Activated CD8-positive, alpha-beta memory T cell treated with anti-CD3 and anti-CD28 coated beads, Interleukin-2, amount 50 U/mL, for 24 hours (primary cell): ENCODE data around the gene OBP2B.
"Not testable (repeated sequence)": the region's sequence is repeated elsewhere in the genome, so short reads cannot be mapped to it uniquely, and the experiment has no call there.

Source experiments
- DNase-seq: peaks from one replicate; pipeline ENCODE4 v3.0.0-alpha.2; 2020; ENCODE audit errors: extremely low read depth

The OBP2B gene

DNA sequence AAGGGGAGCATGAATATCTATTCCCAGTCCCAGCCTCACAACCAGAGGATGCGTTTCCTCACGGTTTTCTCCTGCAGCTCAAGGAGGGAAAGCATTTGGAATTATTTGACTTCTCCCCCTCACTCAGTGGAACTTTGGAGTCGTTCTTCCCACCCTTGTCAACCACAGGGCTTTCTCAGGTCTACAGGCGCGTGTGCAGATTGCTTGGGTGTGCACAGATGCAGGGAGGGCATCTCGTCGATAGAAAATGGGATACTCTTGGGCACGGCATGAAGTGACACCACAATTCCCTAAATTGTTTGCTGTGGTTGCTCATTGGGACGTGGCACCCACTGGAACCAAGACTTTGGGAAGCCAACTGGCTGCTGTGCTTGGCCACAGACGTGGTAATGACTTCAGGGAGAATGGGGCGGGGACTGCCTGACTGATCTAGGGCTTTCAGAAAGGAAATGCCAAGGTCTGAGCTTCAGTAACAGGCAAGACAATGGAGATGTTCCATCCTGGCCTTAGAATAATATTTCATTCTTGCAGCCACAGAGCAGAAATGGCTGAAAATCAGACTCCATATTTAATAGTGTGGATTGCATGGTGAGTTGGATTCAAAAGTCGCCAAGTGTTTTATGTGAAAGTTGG lies 12.2 kb upstream of the OBP2B start:
- DNase-seq: no peak

DNA sequence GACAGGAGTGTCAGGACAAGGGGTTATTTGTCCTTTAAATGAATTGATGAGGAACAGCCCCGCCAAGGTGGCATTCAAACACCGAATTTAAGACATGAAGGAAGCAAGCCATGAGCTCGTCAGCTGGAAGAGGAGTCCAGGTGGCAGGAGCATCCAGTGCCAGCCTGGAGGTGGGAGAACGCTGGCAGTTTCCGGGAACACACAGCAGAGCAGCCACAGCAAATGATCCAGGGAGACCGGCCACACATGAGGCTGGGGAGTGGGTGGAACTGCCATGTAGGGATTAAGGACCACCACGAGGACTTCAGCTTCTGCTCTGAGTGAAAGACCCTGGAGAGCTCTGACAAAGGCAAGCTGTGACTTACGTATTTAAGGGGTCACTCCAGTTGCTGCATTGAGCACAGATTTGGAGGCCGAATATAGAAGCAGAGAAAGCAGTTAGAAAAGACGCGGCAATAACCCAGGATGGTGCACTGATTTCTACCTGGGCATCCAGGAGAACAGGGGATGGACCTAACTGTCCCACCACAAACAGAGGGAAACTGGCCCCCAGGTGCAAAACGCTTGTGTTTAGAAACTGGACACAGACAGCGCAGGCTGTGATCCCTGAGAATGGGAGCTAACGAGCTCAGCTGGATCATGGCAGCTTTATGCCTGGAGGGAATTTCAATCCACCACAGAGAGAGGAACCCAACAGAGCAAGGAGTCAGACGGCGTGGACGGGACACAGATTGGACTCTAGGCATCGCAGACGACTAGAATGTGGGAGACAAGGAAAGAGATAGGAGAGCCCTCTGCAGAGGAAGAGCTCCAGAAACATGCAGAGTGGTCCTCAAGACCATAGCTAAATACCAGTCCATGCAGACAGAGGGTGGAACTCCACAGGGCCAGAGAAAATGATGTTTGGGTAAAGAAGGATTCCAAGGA lies 9.3 kb upstream of the OBP2B start:
- not testable (repeated sequence) for DNase-seq

DNA sequence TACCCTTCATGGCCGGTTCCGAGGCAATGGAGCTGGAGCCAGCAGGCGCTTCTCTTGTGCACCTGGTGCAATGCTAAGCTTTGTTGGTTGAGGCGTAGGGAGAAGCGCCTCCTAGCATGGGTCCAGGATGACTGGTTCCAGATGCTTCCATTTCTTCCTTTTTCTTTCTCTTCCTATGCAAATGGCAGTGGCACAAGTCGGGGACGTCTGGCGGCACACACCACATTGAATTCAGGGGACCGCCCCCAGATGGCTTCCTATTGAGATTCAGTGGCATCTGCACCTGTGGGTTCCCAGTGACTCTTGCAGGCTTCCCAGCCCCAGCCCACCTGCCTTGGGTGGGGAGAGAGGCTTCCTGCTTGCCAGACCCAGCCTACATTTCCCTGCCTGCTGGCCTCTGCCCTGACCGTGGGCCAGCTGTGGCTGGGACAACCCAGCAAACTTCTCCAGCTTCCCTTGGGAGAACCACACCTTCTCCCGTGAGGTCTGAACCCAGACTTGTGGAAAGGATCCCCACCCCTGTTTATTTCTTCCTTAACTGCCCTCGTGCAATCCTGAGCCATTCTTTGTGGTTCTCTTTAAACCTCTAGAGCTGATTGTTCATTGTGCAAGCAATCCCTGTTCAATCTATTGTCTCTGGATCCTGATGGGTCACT lies 8.4 kb upstream of the OBP2B start:
- not testable (repeated sequence) for DNase-seq

DNA sequence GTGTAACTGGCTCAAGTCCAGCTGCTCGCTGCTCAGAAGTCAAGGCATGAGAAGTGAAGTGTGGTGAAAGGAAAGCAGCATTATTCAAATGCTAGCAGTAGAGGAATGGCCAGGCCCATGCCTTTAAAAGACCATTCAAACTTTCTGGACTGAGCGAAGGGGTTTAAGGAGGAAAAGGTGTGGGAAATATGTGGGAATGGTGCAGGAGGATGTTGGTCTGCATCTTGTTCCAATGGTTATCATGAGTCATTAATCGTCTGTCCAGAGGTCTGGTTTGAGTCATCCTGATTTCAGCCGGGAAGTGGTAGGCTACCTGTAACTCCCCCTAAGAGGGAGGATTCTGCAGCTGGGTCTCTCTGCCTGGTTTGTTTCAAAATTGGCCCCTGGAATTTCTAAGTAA lies 5.2 kb upstream of the OBP2B start:
- not testable (repeated sequence) for DNase-seq

DNA sequence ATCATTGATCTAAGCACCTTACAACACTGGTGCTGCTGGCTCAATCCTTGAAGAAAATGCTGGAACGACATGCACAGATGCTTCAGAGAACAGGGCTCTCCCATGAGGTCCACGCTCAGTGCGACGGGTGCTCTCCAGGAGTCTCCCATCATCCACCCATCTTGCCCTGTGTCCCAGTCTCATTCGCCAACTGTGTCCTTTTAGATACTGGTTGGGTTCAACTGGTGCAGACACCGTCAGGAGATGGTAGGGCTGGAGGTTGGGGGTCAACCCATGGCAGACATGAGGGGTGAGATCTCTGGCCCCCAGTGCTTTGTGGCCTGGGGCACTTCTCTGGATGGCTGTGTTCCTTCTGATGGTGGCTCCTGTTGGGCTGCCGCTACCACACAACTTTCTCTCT lies 1.6 kb upstream of the OBP2B start:
- no peak for DNase-seq

DNA sequence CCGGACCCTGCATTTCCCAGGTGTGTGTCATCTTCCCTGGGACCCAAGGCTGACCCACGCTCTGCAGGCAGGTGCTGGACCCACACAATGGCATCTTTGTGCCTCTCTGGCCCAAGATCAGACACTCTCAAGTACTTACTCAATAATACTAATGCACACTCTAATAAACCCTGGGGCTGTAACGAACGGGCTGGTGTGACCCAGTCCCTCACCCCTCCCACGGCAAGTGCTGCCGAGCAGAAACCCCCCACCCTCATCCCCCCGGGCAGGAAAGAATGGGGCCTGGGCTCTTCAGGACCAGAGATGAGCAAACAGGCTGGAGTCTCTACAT lies 1.1 kb upstream of the OBP2B start:
- DNase-seq: no peak

DNA sequence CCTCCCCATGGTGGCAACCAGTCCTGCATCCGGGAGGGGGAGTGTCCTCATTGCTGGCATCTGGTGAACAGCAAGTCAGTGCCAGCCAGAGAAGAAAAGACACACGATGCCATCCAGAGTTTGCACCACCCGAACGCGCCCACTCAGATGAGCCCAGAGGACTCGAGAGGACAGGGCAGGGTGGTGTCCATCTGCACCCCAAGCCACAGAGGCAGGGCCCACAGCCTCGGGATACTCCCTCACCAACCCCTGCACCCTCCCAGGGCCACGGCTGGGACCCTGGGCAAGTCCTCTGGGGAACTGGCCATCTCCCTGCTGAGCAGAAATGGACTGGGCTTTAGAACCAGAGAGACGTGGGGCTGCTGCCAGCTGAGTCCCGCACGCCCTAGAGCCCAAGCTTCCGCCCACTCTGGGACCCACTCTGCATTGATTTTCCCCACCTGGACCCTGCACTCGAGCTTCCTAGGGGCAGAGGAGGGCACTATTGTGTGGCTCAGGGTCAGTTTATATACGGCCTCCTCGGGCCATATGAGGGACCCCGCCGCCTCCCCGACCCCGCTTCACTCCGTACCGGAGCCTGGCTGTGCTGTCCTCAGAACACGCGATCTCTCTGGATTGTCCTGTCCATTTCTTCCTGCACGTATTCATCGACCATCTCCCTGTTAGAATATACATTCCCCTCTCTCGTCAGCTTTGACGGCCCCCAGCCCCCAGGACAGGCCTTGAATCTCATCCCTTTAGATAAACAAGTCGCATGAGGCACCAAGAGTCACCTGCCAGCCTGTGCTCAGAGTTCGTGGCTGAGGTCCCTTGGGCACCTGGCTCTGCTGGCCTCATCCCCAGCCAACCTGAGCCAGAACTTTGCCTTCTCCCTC lies 514 bp upstream of the OBP2B start:
- DNase-seq: not testable (repeated sequence)

DNA sequence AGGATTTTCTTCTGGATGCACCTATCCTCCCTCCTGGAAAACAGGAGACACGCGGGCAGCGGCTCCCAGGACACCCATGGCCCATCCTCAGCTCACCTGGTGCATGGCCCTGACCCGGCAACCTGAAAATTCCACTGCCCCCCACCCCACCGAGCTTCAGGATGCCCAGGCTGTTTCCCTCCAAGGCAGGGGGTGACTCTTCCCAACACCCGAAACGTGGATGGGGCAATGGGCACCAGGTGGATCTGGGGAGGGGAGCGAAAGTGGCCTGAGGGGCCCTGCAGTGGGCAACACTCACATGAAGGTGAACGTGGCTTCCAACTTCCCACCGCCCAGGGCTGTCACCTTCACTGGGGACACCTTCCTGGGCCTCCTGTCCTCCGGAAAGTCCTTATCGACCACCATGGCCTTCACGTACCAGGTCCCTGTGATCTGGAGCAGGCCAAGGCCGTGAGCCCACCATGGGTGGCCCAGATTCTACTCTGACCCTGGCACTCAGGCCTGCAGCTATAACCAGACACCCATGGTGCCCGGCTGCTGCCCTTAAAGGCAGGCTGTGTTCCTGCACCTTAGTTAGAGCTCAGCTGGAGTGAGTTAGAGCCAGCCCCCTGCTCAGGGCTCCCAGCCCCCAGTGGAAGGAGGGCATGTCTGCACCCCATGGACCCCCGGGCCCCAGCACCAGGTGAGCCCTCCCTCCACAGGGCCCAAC lies 725 bp downstream of the OBP2B start:
- not testable (repeated sequence) for DNase-seq

DNA sequence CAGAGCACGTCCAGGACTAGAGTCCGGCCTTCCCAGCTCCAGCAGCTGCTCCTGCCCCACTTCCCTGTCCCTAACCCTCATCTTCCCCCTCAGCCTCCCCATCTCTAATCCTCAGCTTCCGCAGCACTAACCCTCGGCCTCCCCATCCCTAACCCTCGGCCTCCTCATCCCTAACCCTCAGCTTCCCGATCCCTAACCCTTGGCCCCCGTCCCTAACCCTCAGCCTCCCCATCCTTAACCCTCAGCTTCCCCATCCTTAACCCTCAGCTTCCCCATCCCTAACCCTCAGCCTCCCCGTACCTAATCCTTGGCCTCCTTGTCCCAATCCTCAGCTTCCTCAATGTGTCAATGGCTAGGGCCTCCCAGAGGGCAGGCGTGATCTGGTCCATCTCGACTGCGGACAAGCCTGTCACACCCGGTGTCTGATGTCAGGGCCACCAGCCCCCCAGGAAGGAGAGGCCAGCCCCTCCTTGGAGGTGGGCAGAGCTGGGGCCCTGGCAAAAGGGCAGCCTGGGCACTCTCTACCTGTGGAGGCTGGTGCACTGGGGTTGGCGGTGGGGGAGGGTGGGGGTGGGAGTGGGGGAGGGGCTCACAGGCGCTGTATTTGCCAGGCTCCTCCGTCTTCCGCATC lies 1.4 kb downstream of the OBP2B start:
- DNase-seq: no peak

DNA sequence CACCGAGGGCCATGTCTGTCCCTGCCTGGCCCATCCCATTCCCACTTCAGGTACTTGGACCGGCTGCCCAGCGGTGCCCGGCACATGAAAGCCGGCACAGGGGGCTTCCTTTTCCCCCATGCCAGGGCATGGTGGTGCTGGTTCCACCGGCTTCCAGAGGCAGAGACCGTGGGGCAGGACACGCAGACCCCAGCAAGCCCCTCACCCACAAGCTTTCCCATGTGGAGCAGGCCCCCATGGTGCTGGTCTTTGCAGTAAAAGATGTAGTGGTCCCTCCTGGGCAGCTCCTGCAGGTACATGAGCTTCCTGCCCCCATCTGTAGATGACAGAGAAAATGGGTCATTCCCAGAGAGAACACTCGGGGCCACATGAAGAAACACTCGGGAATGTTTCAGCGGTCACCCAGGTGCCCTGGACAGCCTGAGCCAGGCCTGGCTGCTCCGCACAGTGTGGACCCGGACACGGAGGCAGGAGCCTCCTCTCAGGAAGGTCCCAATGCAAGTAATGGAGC lies 2.0 kb downstream of the OBP2B start:
- DNase-seq: no peak

DNA sequence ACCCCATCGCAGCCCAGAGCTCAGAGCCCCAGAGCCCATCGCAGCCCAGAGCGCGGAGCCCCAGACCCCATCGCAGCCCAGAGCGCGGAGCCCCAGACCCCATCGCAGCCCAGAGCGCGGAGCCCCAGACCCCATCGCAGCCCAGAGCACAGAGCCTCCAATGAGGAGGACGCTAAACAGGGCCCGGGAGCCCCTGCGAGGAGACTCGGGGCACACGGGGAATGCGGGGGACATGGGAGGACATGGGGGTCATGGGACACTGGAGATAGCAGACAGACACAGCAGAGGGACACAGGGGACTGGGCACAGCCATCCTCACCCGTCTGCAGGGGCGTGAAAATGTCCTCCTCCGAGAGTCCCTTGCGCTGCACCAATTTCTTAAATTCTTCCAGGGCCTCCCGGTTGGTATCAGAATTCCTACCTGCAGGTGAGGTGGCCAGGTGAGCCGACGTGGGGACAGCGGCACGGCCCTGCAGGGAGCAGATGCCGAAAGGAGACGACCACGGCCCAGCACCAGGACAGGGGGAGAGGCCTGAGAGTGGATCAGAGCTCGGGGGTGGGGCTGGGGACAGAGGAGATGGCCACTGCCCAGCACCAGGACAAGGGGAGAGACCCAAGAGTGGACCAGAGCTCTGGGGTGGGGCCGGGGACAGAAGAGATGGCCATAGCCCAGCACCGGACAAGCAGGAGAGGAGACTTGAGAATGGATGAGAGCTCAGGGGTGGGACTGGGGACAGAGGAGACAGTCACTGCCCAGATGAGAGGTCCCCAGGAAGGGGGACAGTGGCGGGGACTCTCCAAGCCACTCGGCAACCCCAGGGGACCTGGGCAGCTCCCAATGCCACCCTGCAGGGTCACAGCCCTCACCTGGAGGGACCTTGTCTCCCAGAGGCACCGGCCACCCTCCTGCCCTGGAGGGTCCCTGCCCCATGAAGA lies 2.8 kb downstream of the OBP2B start:
- DNase-seq: no peak

DNA sequence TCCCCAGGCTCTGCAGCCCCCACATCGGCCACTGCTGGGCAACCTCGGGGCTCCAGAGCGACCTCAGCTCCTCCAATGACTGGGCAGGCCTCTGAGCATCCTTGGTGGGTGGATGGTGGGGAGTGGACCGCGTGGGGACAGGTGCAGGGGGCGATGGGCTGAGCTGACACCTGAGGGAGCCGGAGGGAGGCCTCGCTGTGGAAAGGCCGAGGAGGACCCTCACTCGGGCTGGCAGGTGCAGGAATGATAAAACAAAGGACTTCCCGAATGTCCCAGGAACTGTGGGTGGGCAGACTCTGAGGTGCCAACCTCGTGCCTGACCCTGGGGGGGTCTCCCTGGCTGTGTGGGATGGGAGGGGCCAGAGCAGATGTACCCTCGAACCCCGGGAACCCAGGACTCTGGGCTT lies 3.6 kb downstream of the OBP2B start:
- not testable (repeated sequence) for DNase-seq

DNA sequence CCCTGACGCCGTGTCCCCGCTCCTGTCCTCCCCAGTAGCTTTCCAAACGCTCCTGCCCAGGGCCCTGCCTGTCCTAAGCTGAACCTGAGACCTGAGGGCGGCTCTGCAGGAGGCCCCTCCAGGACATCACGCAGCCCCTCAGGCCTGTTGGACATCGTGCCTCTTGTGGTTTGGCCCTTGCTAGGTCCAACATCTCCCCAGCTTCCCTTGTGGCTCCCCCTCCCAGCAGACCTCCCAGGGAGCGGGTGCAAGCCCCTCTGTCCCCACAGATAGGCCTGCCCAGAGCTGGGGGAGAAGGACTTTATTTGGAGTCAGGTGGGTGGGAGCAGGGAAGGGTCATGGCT lies 4.1 kb downstream of the OBP2B start:
- DNase-seq: no peak

DNA sequence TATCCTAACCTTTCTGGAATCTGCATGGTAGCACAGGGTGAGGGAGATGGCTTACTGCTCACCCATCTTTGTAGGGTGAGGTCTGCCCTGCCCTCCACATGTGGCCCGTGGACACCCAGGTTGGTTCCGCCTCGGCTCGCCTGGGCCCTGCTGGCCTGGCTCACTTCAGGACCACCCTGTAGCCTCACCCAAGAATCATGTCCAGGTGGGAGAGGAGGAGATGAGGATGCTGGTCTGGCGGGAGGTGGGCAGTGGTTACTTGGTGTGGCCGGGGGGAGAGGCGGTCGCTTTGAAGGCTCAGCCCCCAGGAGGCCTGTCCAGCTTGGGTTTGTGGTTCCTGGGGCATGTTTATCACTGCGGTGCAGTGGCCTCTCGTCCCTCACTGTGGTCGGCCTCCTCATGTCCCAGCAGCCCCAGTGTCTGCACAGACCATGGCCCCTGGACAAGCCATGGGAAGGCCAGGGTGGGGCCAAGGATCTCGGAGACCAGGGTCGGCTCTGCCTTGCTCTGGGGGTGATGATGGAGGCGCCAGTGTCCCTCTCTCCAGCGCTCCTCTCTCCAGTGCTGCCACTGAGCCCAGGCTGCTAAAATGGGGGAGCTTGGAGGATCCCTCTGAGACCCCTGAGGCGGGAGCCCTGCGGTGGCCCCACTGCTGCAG lies 4.6 kb downstream of the OBP2B start:
- no peak for DNase-seq

DNA sequence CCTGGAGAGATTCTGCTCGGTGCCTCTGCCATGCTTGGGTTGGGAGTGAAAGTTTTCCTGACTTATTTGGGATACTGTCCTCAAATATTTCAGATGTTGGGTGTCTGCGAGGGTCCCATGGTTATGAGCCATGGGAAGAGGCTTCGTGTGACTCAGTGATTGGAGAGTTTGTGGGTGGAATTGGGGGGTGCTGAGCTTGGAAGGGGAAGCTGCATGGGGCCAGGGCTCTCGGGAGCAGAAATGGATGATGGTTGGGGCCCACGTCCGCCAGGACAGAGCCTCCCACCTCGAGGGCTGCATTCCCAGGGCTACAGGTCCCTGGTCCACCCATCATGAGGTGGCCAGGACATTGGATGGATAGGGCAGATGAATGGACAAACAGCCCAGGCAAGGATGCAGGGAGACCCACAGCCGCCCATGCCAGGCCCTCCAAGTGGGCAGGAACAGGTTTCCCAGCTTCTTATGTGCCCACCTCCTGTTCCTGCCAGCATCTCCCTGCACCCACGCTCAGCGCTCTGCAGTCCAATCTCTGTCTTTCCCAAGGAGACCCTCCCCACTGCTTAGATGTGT lies 5.5 kb downstream of the OBP2B start:
- no peak for DNase-seq

DNA sequence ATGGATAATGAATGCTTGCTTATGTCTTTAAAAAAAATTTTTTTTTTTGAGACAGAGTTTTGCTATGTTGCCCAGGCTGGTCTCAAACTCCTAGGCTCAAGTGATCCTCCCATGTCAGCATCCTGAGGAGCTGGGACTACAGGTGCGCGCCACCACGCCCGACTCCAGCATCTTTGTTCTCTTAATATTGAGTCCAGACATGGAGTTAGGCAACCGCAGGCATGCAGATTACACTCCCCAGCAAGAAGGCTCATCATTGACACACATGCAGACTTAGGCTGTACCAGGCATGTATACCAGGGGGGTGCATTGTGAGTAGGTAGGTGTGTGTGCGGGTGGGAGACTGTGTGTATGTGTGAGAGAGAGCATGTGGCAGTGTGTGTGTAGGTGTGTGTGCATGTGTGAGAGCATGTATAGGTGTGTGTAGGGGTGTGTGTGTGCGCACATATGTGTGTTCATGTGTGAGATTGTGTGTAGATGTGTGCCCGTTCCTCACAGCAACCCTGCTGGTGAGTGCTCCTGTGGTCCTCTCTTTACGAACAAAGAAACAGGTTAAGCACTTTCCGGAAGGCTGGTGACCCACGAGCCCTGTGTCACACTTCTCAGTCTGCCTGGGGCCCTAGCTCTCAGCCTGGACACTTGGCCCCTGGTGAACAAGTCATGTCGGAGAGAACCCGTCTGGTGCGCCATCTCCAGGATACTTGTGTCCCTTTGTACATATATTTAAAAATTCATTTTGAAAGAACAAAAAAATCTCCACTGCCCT lies 6.2 kb downstream of the OBP2B start:
- DNase-seq: no peak

DNA sequence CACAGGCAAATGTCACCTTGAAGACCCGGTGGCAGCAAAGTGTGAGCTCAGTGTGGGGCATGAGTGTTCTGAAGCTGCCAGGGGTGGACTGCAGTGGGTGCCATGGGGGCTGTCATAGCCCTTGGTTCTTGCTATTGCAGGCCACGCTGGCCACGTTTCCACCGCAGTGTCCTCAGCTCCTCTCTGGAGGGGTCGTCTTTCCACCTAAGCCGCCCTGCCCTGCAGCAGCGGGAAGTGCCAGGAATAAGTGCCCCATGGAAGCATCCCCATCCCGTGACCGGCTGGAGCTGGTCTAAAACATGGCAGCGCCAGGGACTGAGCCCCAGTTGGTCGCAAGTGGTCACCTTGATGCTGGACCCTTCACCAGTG lies 6.9 kb downstream of the OBP2B start:
- DNase-seq: no peak
